ENCODE data around the gene BCAS2. TPM values are rescaled to one million over a fixed set of nuclear protein-coding genes. Genes with fewer than 3 reads are reported as not detected.

Gene BCAS2
- total and polyA plus RNA-seq, 4 donors = 54.4 to 77.3 (median 60.2) TPM

DNA sequence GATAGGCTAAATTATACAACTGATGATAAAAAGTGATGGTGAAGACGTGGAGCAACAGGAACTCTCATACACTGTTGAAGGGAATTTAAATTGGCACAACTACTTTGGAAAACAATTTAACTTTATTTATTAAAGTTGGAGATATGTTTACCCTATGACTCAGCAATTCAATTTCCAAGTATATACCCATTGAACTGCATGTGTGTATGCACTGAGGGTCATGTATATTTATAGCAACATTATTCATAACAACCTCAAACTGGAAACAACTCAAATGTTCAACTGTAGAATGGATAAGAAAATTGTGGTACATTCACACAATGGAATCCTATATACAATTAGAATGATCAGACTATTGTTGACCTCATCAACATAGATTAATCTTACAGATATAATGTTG is 16.5 kb upstream of the BCAS2 start:
- Histone ChIP-seq H3K36me3 (ENCODE audit: control insufficient read depth, insufficient read depth, low read length) (no peaks in the 10 kb centered on the region), H3K4me1 (ENCODE audit: control insufficient read depth, insufficient read depth, low read length) (no peaks in the 10 kb centered on the region), H3K9me3 (ENCODE audit: control insufficient read depth, insufficient read depth, low read length) (no peaks in the 10 kb centered on the region), H3K27ac (ENCODE audit: low read depth, low read length) (no peak overlapping the region), H3K27me3 (ENCODE audit: control insufficient read depth, insufficient read depth, low read length) (no peaks in the 10 kb centered on the region), H3K4me3 (ENCODE audit: low read depth, low read length) (no peak overlapping the region)
- WGBS (ENCODE audit: insufficient coverage) = no CpG with 5 or more reads among the region's 1 CpG
- no peak for DNase-seq (ENCODE audit: low read depth in 4 of 6, low spot score in 6 of 6)

GRCh38 chr1:114595602-114596001 is 14.2 kb upstream of the BCAS2 start:
- no peak for DNase-seq (ENCODE audit: low read depth in 4 of 6, low spot score in 6 of 6)
- no peaks in the 10 kb centered on the region for H3K4me1 ChIP-seq (ENCODE audit: control insufficient read depth, insufficient read depth, low read length)
- H3K4me3 ChIP-seq (ENCODE audit: low read depth, low read length) = no peak overlapping the region
- H3K27me3 ChIP-seq (ENCODE audit: control insufficient read depth, insufficient read depth, low read length) = no peaks in the 10 kb centered on the region
- H3K9me3 ChIP-seq (ENCODE audit: control insufficient read depth, insufficient read depth, low read length) = no peaks in the 10 kb centered on the region
- no peak overlapping the region for H3K27ac ChIP-seq (ENCODE audit: low read depth, low read length)
- H3K36me3 ChIP-seq (ENCODE audit: control insufficient read depth, insufficient read depth, low read length) = no peaks in the 10 kb centered on the region

DNA sequence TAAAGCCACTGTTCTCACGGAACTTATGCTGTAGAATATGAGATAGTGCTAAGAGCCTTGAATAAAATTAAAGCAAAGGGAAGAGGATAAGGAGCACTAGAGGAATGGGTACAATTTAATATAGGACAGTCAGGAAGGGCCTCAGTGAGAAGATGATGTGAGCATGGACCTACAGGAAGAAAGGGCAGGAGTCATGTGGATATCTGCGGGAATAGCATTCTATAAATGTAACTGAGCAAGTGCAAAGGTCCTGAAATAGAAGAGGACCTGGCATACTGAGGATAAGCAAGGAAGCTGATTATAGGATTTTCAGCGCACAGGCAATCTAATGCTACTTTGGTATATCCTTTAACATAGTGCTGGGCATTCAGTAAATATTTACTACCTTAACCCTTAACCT is 12.6 kb upstream of the BCAS2 start:
- Histone ChIP-seq H3K4me3 (ENCODE audit: low read depth, low read length) (no peak overlapping the region), H3K9me3 (ENCODE audit: control insufficient read depth, insufficient read depth, low read length) (no peaks in the 10 kb centered on the region), H3K36me3 (ENCODE audit: control insufficient read depth, insufficient read depth, low read length) (no peaks in the 10 kb centered on the region), H3K27ac (ENCODE audit: low read depth, low read length) (no peak overlapping the region), H3K4me1 (ENCODE audit: control insufficient read depth, insufficient read depth, low read length) (no peaks in the 10 kb centered on the region), H3K27me3 (ENCODE audit: control insufficient read depth, insufficient read depth, low read length) (no peaks in the 10 kb centered on the region)
- no peak for DNase-seq (ENCODE audit: low read depth in 4 of 6, low spot score in 6 of 6)
- 79% methylated on average over 2 of the region's 3 CpGs for WGBS (ENCODE audit: insufficient coverage)

- H3K27me3 ChIP-seq (ENCODE audit: control insufficient read depth, insufficient read depth, low read length) = no peaks in the 10 kb centered on the region
- no peaks in the 10 kb centered on the region for H3K36me3 ChIP-seq (ENCODE audit: control insufficient read depth, insufficient read depth, low read length)
- no peaks in the 10 kb centered on the region for H3K9me3 ChIP-seq (ENCODE audit: control insufficient read depth, insufficient read depth, low read length)
- H3K4me1 ChIP-seq (ENCODE audit: control insufficient read depth, insufficient read depth, low read length) = no peaks in the 10 kb centered on the region
- no peak overlapping the region for H3K27ac ChIP-seq (ENCODE audit: low read depth, low read length)
- DNase-seq (ENCODE audit: low read depth in 4 of 6, low spot score in 6 of 6) = no peak
- 83% methylated on average over 3 of the region's 3 CpGs for WGBS (ENCODE audit: insufficient coverage)
- H3K4me3 ChIP-seq (ENCODE audit: low read depth, low read length) = no peak overlapping the region
Measured at GRCh38 chr1:114589122-114589521, 7.7 kb upstream of the BCAS2 start.

- Histone ChIP-seq H3K4me3 (ENCODE audit: low read depth, low read length) (no peak overlapping the region), H3K27ac (ENCODE audit: low read depth, low read length) (no peak overlapping the region), H3K9me3 (ENCODE audit: control insufficient read depth, insufficient read depth, low read length) (no peaks in the 10 kb centered on the region), H3K36me3 (ENCODE audit: control insufficient read depth, insufficient read depth, low read length) (no peaks in the 10 kb centered on the region), H3K27me3 (ENCODE audit: control insufficient read depth, insufficient read depth, low read length) (no peaks in the 10 kb centered on the region), H3K4me1 (ENCODE audit: control insufficient read depth, insufficient read depth, low read length) (no peaks in the 10 kb centered on the region)
- DNase-seq (ENCODE audit: low read depth in 4 of 6, low spot score in 6 of 6) = no peak
- 77% methylated on average over 2 of the region's 2 CpGs for WGBS (ENCODE audit: insufficient coverage)
Measured at GRCh38 chr1:114588196-114588689, 6.8 kb upstream of the BCAS2 start.

GRCh38 chr1:114587203-114587991 is 6.0 kb upstream of the BCAS2 start:
- H3K4me3 ChIP-seq (ENCODE audit: low read depth, low read length) = no peak overlapping the region
- H3K9me3 ChIP-seq (ENCODE audit: control insufficient read depth, insufficient read depth, low read length) = no peaks in the 10 kb centered on the region
- H3K36me3 ChIP-seq (ENCODE audit: control insufficient read depth, insufficient read depth, low read length) = no peaks in the 10 kb centered on the region
- DNase-seq (ENCODE audit: low read depth in 4 of 6, low spot score in 6 of 6) = no peak
- H3K27ac ChIP-seq (ENCODE audit: low read depth, low read length) = no peak overlapping the region
- no peaks in the 10 kb centered on the region for H3K27me3 ChIP-seq (ENCODE audit: control insufficient read depth, insufficient read depth, low read length)
- H3K4me1 ChIP-seq (ENCODE audit: control insufficient read depth, insufficient read depth, low read length) = peaks cover 2% of the 10 kb centered on the region
- 89% methylated on average over 11 of the region's 16 CpGs for WGBS (ENCODE audit: insufficient coverage)

- H3K9me3 ChIP-seq (ENCODE audit: control insufficient read depth, insufficient read depth, low read length) = no peaks in the 10 kb centered on the region
- no peaks in the 10 kb centered on the region for H3K27me3 ChIP-seq (ENCODE audit: control insufficient read depth, insufficient read depth, low read length)
- WGBS (ENCODE audit: insufficient coverage) = 87% methylated on average over 4 of the region's 5 CpGs
- no peak overlapping the region for H3K4me3 ChIP-seq (ENCODE audit: low read depth, low read length)
- no peak overlapping the region for H3K27ac ChIP-seq (ENCODE audit: low read depth, low read length)
- H3K36me3 ChIP-seq (ENCODE audit: control insufficient read depth, insufficient read depth, low read length) = no peaks in the 10 kb centered on the region
- peaks cover 8% of the 10 kb centered on the region for H3K4me1 ChIP-seq (ENCODE audit: control insufficient read depth, insufficient read depth, low read length)
- DNase-seq (ENCODE audit: low read depth in 4 of 6, low spot score in 6 of 6) = no peak
Measured at GRCh38 chr1:114586513-114587047, 5.2 kb upstream of the BCAS2 start.

GRCh38 chr1:114585231-114585630 is 3.8 kb upstream of the BCAS2 start:
- Histone ChIP-seq H3K27me3 (ENCODE audit: control insufficient read depth, insufficient read depth, low read length) (no peaks in the 10 kb centered on the region), H3K27ac (ENCODE audit: low read depth, low read length) (no peak overlapping the region)
- peak in 1 of 6 donors; percentile 26 for DNase-seq (ENCODE audit: low read depth in 4 of 6, low spot score in 6 of 6)

GRCh38 chr1:114574365-114574764 is 7.0 kb downstream of the BCAS2 start:
- no peak for DNase-seq (ENCODE audit: low read depth in 4 of 6, low spot score in 6 of 6)
- no CpG with 5 or more reads among the region's 2 CpGs for WGBS (ENCODE audit: insufficient coverage)
- Histone ChIP-seq H3K36me3 (ENCODE audit: control insufficient read depth, insufficient read depth, low read length) (peaks cover 53% of the 10 kb centered on the region), H3K4me1 (ENCODE audit: control insufficient read depth, insufficient read depth, low read length) (peaks cover 4% of the 10 kb centered on the region), H3K4me3 (ENCODE audit: low read depth, low read length) (no peak overlapping the region), H3K27me3 (ENCODE audit: control insufficient read depth, insufficient read depth, low read length) (no peaks in the 10 kb centered on the region), H3K9me3 (ENCODE audit: control insufficient read depth, insufficient read depth, low read length) (no peaks in the 10 kb centered on the region), H3K27ac (ENCODE audit: low read depth, low read length) (no peak overlapping the region)

More at GRCh38 chr1:114585231-114585630, 3.8 kb upstream of the BCAS2 start:
- H3K36me3 ChIP-seq (ENCODE audit: control insufficient read depth, insufficient read depth, low read length) = no peaks in the 10 kb centered on the region
- no CpG with 5 or more reads among the region's 1 CpG for WGBS (ENCODE audit: insufficient coverage)
- H3K9me3 ChIP-seq (ENCODE audit: control insufficient read depth, insufficient read depth, low read length) = no peaks in the 10 kb centered on the region
- H3K4me3 ChIP-seq (ENCODE audit: low read depth, low read length) = no peak overlapping the region
- peaks cover 8% of the 10 kb centered on the region for H3K4me1 ChIP-seq (ENCODE audit: control insufficient read depth, insufficient read depth, low read length)

DNA sequence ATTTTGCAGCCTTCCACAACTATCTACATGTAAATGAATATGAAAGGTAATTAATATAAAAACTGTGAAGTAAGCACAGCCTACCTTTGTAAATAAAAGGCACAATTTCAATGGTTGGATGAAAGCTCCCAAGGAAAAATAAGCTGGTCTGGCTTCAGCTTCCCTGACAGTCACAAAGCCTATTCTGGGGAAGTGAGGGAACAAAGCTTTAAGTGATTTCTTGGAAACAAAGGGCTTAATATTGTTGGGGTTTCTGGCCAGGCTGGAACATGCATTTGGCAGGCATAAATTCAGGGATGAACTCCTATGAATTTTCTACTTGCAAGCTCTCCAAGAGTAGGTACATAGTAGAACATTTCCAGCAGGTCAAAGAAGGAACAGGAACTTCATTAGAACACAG is 17.3 kb downstream of the BCAS2 start:
- Histone ChIP-seq H3K27ac (ENCODE audit: low read depth, low read length) (no peak overlapping the region), H3K27me3 (ENCODE audit: control insufficient read depth, insufficient read depth, low read length) (no peaks in the 10 kb centered on the region), H3K36me3 (ENCODE audit: control insufficient read depth, insufficient read depth, low read length) (peaks cover 22% of the 10 kb centered on the region), H3K4me3 (ENCODE audit: low read depth, low read length) (no peak overlapping the region), H3K4me1 (ENCODE audit: control insufficient read depth, insufficient read depth, low read length) (no peaks in the 10 kb centered on the region), H3K9me3 (ENCODE audit: control insufficient read depth, insufficient read depth, low read length) (no peaks in the 10 kb centered on the region)
- DNase-seq (ENCODE audit: low read depth in 4 of 6, low spot score in 6 of 6) = no peak
